IPS-20b (cell line): ENCODE data around the gene TSPAN33.
A peak's percentile ranks its signal among the peaks of the same experiment; 100 is the strongest.

Experiments
- H3K27ac ChIP-seq: one replicate; pipeline ENCODE4 v1.5.1; 2013; ENCODE audit warnings: low read length
- H3K27me3 ChIP-seq: 2 replicates; pipeline ENCODE4 v1.6.1; 2013; ENCODE audit warnings: mild to moderate bottlenecking, low read length, inconsistent platforms; ENCODE audit not compliant: insufficient read depth
- H3K36me3 ChIP-seq: 2 replicates; pipeline ENCODE4 v1.6.1; 2013; ENCODE audit warnings: low read depth, mild to moderate bottlenecking, inconsistent platforms, low read length, moderate library complexity; ENCODE audit not compliant: insufficient read depth
- H3K4me1 ChIP-seq: 2 replicates; pipeline ENCODE4 v1.6.1; 2013; ENCODE audit warnings: mild to moderate bottlenecking, control low read depth, inconsistent platforms, low read length, moderate library complexity; ENCODE audit not compliant: insufficient read depth
- H3K4me3 ChIP-seq: 2 replicates; pipeline ENCODE4 v1.5.1; 2013; ENCODE audit warnings: mild to moderate bottlenecking, low read length, inconsistent platforms
- H3K9ac ChIP-seq: 2 replicates; pipeline ENCODE4 v1.6.1; 2013; ENCODE audit warnings: low read depth, mild to moderate bottlenecking, inconsistent platforms, low read length, moderate library complexity
- H3K9me3 ChIP-seq: 2 replicates; pipeline ENCODE4 v1.6.1; 2013; ENCODE audit warnings: mild to moderate bottlenecking, low read depth, low read length, inconsistent platforms; ENCODE audit not compliant: insufficient read depth

Gene TSPAN33

GRCh38 chr7:129144834-129145668 is 544 bp downstream of the TSPAN33 start:
- peaks cover 40% of the 10 kb centered on the region for H3K27me3 ChIP-seq
- H3K27ac ChIP-seq: no peak overlapping the region
- peaks cover 4% of the 10 kb centered on the region; the same call in 1 of the 2 replicates for H3K4me1 ChIP-seq
- no peaks in the 10 kb centered on the region for H3K36me3 ChIP-seq
- no peaks in the 10 kb centered on the region for H3K9me3 ChIP-seq
- H3K9ac ChIP-seq: no peak overlapping the region
- H3K4me3 ChIP-seq: peak overlapping the region; percentile 78

GRCh38 chr7:129146237-129146979 is 1.9 kb downstream of the TSPAN33 start:
- Histone ChIP-seq H3K9me3 (no peaks in the 10 kb centered on the region), H3K4me1 (peaks cover 12% of the 10 kb centered on the region; the same call in 1 of the 2 replicates), H3K27ac (no peak overlapping the region), H3K36me3 (no peaks in the 10 kb centered on the region), H3K9ac (no peak overlapping the region), H3K4me3 (no peak overlapping the region), H3K27me3 (peaks cover 40% of the 10 kb centered on the region)

- Histone ChIP-seq H3K36me3 (no peaks in the 10 kb centered on the region), H3K4me1 (peaks cover 12% of the 10 kb centered on the region; the same call in 1 of the 2 replicates), H3K27ac (no peak overlapping the region), H3K9me3 (no peaks in the 10 kb centered on the region), H3K9ac (no peak overlapping the region), H3K4me3 (no peak overlapping the region), H3K27me3 (peaks cover 32% of the 10 kb centered on the region)
These were observed 3.2 kb downstream of the TSPAN33 start for GRCh38 chr7:129147731-129148130.

- Histone ChIP-seq H3K4me3 (no peak overlapping the region), H3K27ac (no peak overlapping the region), H3K9me3 (no peaks in the 10 kb centered on the region), H3K4me1 (peaks cover 8% of the 10 kb centered on the region; the same call in 1 of the 2 replicates), H3K9ac (no peak overlapping the region), H3K27me3 (peaks cover 16% of the 10 kb centered on the region), H3K36me3 (no peaks in the 10 kb centered on the region)
These were observed 5.0 kb downstream of the TSPAN33 start for GRCh38 chr7:129149511-129149910.

GRCh38 chr7:129150199-129150996 is 5.9 kb downstream of the TSPAN33 start:
- 0 out of 2 replicates have a peak overlapping the region, but pooled peaks have one; percentile 8 for H3K9ac ChIP-seq

GRCh38 chr7:129157651-129158050 is 13.1 kb downstream of the TSPAN33 start:
- Histone ChIP-seq H3K4me1 (no peaks in the 10 kb centered on the region), H3K36me3 (no peaks in the 10 kb centered on the region), H3K9me3 (no peaks in the 10 kb centered on the region), H3K27me3 (no peaks in the 10 kb centered on the region), H3K4me3 (no peak overlapping the region), H3K27ac (no peak overlapping the region), H3K9ac (no peak overlapping the region)

More at GRCh38 chr7:129150199-129150996, 5.9 kb downstream of the TSPAN33 start:
- Histone ChIP-seq H3K27me3 (peaks cover 10% of the 10 kb centered on the region), H3K4me3 (no peak overlapping the region), H3K9me3 (no peaks in the 10 kb centered on the region), H3K4me1 (peaks cover 8% of the 10 kb centered on the region; the same call in 1 of the 2 replicates), H3K27ac (no peak overlapping the region), H3K36me3 (no peaks in the 10 kb centered on the region)

GRCh38 chr7:129159539-129159938 is 15.0 kb downstream of the TSPAN33 start:
- Histone ChIP-seq H3K36me3 (peaks cover 3% of the 10 kb centered on the region; the same call in 1 of the 2 replicates), H3K4me3 (no peak overlapping the region), H3K27me3 (no peaks in the 10 kb centered on the region), H3K4me1 (no peaks in the 10 kb centered on the region), H3K9ac (no peak overlapping the region), H3K9me3 (no peaks in the 10 kb centered on the region), H3K27ac (no peak overlapping the region)

GRCh38 chr7:129160161-129160905 is 15.8 kb downstream of the TSPAN33 start:
- Histone ChIP-seq H3K27me3 (no peaks in the 10 kb centered on the region), H3K9me3 (no peaks in the 10 kb centered on the region), H3K9ac (no peak overlapping the region), H3K4me3 (no peak overlapping the region), H3K4me1 (no peaks in the 10 kb centered on the region), H3K36me3 (peaks cover 11% of the 10 kb centered on the region; the same call in 1 of the 2 replicates), H3K27ac (no peak overlapping the region)

GRCh38 chr7:129161524-129162225 is 17.2 kb downstream of the TSPAN33 start:
- Histone ChIP-seq H3K4me3 (no peak overlapping the region), H3K36me3 (peaks cover 13% of the 10 kb centered on the region), H3K4me1 (no peaks in the 10 kb centered on the region), H3K27me3 (no peaks in the 10 kb centered on the region), H3K9ac (no peak overlapping the region), H3K9me3 (no peaks in the 10 kb centered on the region), H3K27ac (no peak overlapping the region)

GRCh38 chr7:129162732-129163131 is 18.2 kb downstream of the TSPAN33 start:
- no peak overlapping the region for H3K4me3 ChIP-seq
- H3K27me3 ChIP-seq: no peaks in the 10 kb centered on the region
- H3K4me1 ChIP-seq: no peaks in the 10 kb centered on the region; the same call in 1 of the 2 replicates
- no peaks in the 10 kb centered on the region for H3K9me3 ChIP-seq
- H3K9ac ChIP-seq: no peak overlapping the region
- peaks cover 22% of the 10 kb centered on the region for H3K36me3 ChIP-seq
- no peak overlapping the region for H3K27ac ChIP-seq
